HepG2 (cell line): ENCODE measurements around the gene TFAP2E. TPM values are rescaled to one million over a fixed set of nuclear protein-coding genes. Genes with fewer than 3 reads are reported as not detected.
A peak's percentile ranks its signal among the peaks of the same experiment; 100 is the strongest.

Source experiments
- DNMT1 ChIP-seq: sonication (generic); formaldehyde crosslinking; IDR thresholded peaks from 2 replicates; pipeline ENCODE4 v1.5.1; 2020; ENCODE audit warnings: mild to moderate bottlenecking, missing genetic modification reagents
- HMG20A ChIP-seq: IDR thresholded peaks from 2 replicates; pipeline ENCODE4 v1.6.1; 2016; ENCODE audit warnings: borderline replicate concordance
- PHF5A ChIP-seq: IDR thresholded peaks from one replicate; pipeline ENCODE4 v1.6.1; 2018; ENCODE audit warnings: low read depth, missing genetic modification reagents; ENCODE audit not compliant: unreplicated experiment
- TBP ChIP-seq: sonication (generic); formaldehyde crosslinking; IDR thresholded peaks from 2 replicates; pipeline ENCODE4 v1.5.0; 2020; ENCODE audit warnings: missing genetic modification reagents
- TOE1 ChIP-seq: sonication (generic); formaldehyde crosslinking; IDR thresholded peaks from 2 replicates; pipeline ENCODE4 v1.4.0; 2020; ENCODE audit warnings: mild to moderate bottlenecking, missing genetic modification reagents
- TRAFD1 ChIP-seq: sonication (generic); formaldehyde crosslinking; IDR thresholded peaks from 2 replicates; pipeline ENCODE4 v1.5.1; 2020; ENCODE audit warnings: missing genetic modification reagents, mild to moderate bottlenecking, borderline replicate concordance
- ZBTB42 ChIP-seq: sonication (generic); formaldehyde crosslinking; IDR thresholded peaks from 2 replicates; pipeline ENCODE4 v1.5.0; 2020; ENCODE audit warnings: mild to moderate bottlenecking, missing genetic modification reagents
- ZFP91 ChIP-seq: sonication (generic); formaldehyde crosslinking; IDR thresholded peaks from 2 replicates; pipeline ENCODE4 v1.9.0; 2022; ENCODE audit warnings: missing genetic modification reagents, mild to moderate bottlenecking, borderline replicate concordance
- ZFX ChIP-seq: sonication (generic); formaldehyde crosslinking; IDR thresholded peaks from 2 replicates; pipeline ENCODE4 v1.4.0; 2020; ENCODE audit warnings: mild to moderate bottlenecking, low read depth, missing genetic modification reagents, moderate library complexity
- ZNF564 ChIP-seq: sonication (generic); formaldehyde crosslinking; IDR thresholded peaks from 2 replicates; pipeline ENCODE4 v1.8.1; 2023; ENCODE audit warnings: mild to moderate bottlenecking, missing genetic modification reagents
- polyA plus RNA-seq, 8 experiments: library from polyadenylated mRNA; depleted of rRNA in 3 of 8; stranded (reverse) in 7 of 8; unstranded in 1 of 8; fragments of >200 nt; fragmentation: Illumina TruSeq in 4 of 8; extraction: Trizol in 4 of 8; gene quantifications; 2 replicates each; pipeline versions ENCODE4 v1.2.1 to v1.2.3, GENCODE V29; 2011 to 2016; ENCODE audit warnings: low read depth in 4 of 8, missing spikeins in 1 of 8, mixed read lengths in 1 of 8; ENCODE audit not compliant: insufficient read depth in 1 of 8
- total RNA-seq, 5 experiments: library from RNA; depleted of rRNA; stranded (reverse); fragments of >200 nt; fragmentation: Illumina TruSeq; extraction: Trizol; gene quantifications; 2 replicates each; pipeline ENCODE4 v1.2.3, GENCODE V29; 2016; ENCODE audit warnings: low read depth in 1 of 5
- TF ChIP-seq, protein P1 (sequence below): sonication (generic); formaldehyde crosslinking; IDR thresholded peaks from 2 replicates; pipeline ENCODE4 v1.4.0; 2020; ENCODE audit warnings: mild to moderate bottlenecking, missing genetic modification reagents
- TF ChIP-seq, protein P2 (sequence below): sonication (generic); formaldehyde crosslinking; IDR thresholded peaks from 2 replicates; pipeline ENCODE4 v1.8.1; 2023; ENCODE audit warnings: mild to moderate bottlenecking, moderate library complexity, missing genetic modification reagents

Gene TFAP2E
- total and polyA plus RNA-seq, 2 of the 13 experiments (the other 11 are each of a cell fraction or from before 2014, with no cell fraction given), result 0.31 to 0.41 TPM

DNA sequence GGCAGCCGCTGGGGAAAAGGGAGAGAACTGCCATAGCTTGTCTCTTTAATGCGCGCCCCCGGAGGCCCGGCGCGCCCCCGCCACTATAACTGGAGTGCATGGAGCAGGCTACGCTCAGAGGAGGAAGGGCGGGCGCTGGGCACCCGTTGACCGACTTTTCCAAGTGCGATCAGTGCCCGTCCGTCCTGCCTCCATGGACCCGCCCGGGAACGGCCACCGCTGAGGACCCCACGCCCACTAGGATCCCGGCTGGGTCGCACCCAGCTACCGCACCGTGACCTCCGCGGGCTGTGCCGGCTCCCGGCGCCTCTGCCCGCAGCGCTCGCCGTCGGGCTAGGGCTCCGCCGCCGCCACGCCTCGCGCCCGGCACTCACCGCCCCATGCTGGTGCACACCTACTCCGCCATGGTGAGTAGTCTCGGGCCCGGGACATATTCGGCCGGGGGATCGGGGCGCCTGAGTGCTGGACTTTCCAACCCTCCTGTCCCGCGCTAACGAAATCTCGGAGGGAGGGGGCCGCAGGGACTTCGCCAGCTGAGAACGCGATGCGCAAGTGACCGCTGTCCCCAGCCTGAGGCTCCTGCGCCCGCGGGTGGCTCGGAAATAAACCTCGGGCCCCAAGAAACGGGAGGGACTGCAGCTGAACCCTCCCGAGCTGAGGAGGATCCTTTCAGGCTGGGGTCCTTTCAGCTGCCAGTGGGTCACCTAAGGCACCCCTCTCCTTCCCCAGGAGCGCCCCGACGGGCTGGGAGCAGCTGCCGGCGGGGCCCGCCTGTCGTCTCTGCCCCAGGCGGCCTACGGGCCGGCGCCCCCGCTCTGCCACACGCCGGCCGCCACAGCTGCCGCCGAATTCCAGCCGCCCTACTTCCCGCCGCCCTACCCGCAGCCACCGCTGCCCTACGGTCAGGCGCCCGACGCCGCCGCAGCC is at the start of gene TFAP2E (continued):
- no peak for TF ChIP-seq TBP
- TF ChIP-seq, protein P1, sequence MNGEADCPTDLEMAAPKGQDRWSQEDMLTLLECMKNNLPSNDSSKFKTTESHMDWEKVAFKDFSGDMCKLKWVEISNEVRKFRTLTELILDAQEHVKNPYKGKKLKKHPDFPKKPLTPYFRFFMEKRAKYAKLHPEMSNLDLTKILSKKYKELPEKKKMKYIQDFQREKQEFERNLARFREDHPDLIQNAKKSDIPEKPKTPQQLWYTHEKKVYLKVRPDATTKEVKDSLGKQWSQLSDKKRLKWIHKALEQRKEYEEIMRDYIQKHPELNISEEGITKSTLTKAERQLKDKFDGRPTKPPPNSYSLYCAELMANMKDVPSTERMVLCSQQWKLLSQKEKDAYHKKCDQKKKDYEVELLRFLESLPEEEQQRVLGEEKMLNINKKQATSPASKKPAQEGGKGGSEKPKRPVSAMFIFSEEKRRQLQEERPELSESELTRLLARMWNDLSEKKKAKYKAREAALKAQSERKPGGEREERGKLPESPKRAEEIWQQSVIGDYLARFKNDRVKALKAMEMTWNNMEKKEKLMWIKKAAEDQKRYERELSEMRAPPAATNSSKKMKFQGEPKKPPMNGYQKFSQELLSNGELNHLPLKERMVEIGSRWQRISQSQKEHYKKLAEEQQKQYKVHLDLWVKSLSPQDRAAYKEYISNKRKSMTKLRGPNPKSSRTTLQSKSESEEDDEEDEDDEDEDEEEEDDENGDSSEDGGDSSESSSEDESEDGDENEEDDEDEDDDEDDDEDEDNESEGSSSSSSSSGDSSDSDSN, result peak; percentile 18; the same call in 1 of the 2 replicates
- no peak for TF ChIP-seq TOE1
- no peak for TF ChIP-seq DNMT1 (CRISPR knock-in tag)
- no peak for TF ChIP-seq ZBTB42 (CRISPR knock-in tag)
- TF ChIP-seq, protein P2, sequence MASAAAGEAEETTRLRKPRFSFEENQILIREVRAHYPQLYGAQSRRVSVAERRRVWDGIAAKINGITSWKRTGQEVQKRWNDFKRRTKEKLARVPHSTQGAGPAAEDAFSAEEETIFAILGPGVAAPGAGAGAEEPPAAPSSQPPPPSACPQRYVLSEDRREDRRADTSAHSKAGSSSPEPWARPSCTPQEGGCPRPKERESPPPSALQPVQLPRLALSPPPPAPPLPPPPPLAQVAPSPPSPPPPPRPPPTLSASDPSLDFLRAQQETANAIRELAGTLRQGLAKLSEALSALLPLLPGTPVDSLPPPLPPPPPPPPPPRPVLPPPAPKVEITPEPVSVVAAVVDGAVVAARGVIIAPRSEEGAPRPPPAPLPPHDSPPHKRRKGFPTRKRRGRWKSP, result 0 out of 2 replicates have a peak, but pooled peaks have one; percentile 52
- TF ChIP-seq PHF5A, result no peak
- TF ChIP-seq ZNF564 (CRISPR knock-in tag), result no peak
- peak; percentile 33; the same call in 1 of the 2 replicates for TF ChIP-seq ZFX (CRISPR knock-in tag)
- peak; percentile 98 for TF ChIP-seq ZFP91 (CRISPR knock-in tag)
- TF ChIP-seq HMG20A (CRISPR knock-in tag), result no peak
- TF ChIP-seq TRAFD1, result no peak
